AG04449 (cell line): ENCODE results near the gene CEACAM18.
"Not testable (repeated sequence)": the region's sequence is repeated elsewhere in the genome, so short reads cannot be mapped to it uniquely, and the experiment has no call there.

ENCODE experiments used
- CTCF ChIA-PET: fragments of 350-600 bp; formaldehyde crosslinking; extraction: SDS; loops from one replicate; lab custom pipeline; 2021; ENCODE audit warnings: antibody characterized with exemption; lab: Yijun Ruan, JAX
- POLR2A ChIA-PET: fragments of 400-600, 350-600 bp; formaldehyde crosslinking; extraction: SDS; loops from one replicate; lab custom pipeline; 2020; ENCODE audit warnings: antibody characterized with exemption, inconsistent platforms; lab: Yijun Ruan, JAX
- DNase-seq: peaks from one replicate; pipeline ENCODE4 v3.0.0-alpha.2; 2010; ENCODE audit warnings: low read depth, low spot score
- H3K4me3 ChIP-seq: 2 replicates; pipeline ENCODE4 v1.5.1; 2011; ENCODE audit warnings: low read depth, mild to moderate bottlenecking, control low read depth, low read length
- CTCF ChIP-seq: IDR thresholded peaks from one replicate; pipeline ENCODE4 v1.5.1; 2011; ENCODE audit warnings: mild to moderate bottlenecking, moderate library complexity, low read length, control low read depth, inconsistent platforms; ENCODE audit not compliant: insufficient read depth; ENCODE audit errors: missing control alignments

The CEACAM18 gene

GRCh38 chr19:51460164-51460992 is 18.0 kb upstream of the CEACAM18 start:
- POLR2A ChIA-PET: no interaction called here
- CTCF ChIA-PET: interaction anchor here (0.8 to 2.9 kb wide), 4 partner anchors 11 to 14 kb away, joined by 3 to 14 read pairs (median 4); no protein-coding TSS in a partner anchor
- DNase-seq: no peak
- no peak overlapping the region for H3K4me3 ChIP-seq
- TF ChIP-seq CTCF: no peak

GRCh38 chr19:51461723-51462161 is 16.6 kb upstream of the CEACAM18 start:
- no peak for TF ChIP-seq CTCF
- no peak for DNase-seq
- POLR2A ChIA-PET: no interaction called here
- no peak overlapping the region for H3K4me3 ChIP-seq
- CTCF ChIA-PET: interaction anchor here (2.9 kb wide), 1 partner anchor 12 kb away, joined by 14 read pairs; no protein-coding TSS in a partner anchor

GRCh38 chr19:51462276-51462675 is 16.1 kb upstream of the CEACAM18 start:
- no peak for DNase-seq
- ChIA-PET CTCF (interaction anchor here (1.0 to 2.9 kb wide), 2 partner anchors 11 to 13 kb away, joined by 3 to 14 read pairs; no protein-coding TSS in a partner anchor), POLR2A (no interaction called here)
- H3K4me3 ChIP-seq: no peak overlapping the region
- TF ChIP-seq CTCF: no peak

- DNase-seq: no peak
- CTCF ChIA-PET: interaction anchor here (0.7 to 2.9 kb wide), 4 partner anchors 11 to 155 kb away, joined by 3 to 14 read pairs (median 3); no protein-coding TSS in a partner anchor
- H3K4me3 ChIP-seq: no peak overlapping the region
- no peak for TF ChIP-seq CTCF
- POLR2A ChIA-PET: no interaction called here
These were observed 15.7 kb upstream of the CEACAM18 start for GRCh38 chr19:51462681-51463080.

- CTCF ChIA-PET, DNase-seq, H3K4me3 ChIP-seq, POLR2A ChIA-PET: not testable (repeated sequence)
These were observed 14.3 kb upstream of the CEACAM18 start for GRCh38 chr19:51463976-51464581.

- ChIA-PET POLR2A (no interaction called here), CTCF (interaction anchor here (2.2 kb wide), 1 partner anchor 48 kb away, joined by 7 read pairs; no protein-coding TSS in a partner anchor)
- DNase-seq: no peak
- TF ChIP-seq CTCF: no peak
- H3K4me3 ChIP-seq: no peak overlapping the region
These were observed 11.6 kb upstream of the CEACAM18 start for GRCh38 chr19:51466723-51467122.
